Epithelial cell of esophagus (primary cell): ENCODE data around the gene MRPL30.
A peak's percentile ranks its signal among the peaks of the same experiment; 100 is the strongest.

ENCODE experiments used
- DNase-seq: peaks from one replicate; pipeline ENCODE4 v3.0.0; 2010; ENCODE audit warnings: low read depth
- H3K4me3 ChIP-seq: 2 replicates; pipeline ENCODE4 v1.5.1; 2011; ENCODE audit warnings: mild to moderate bottlenecking, low read length, control low read depth
- CTCF ChIP-seq: IDR thresholded peaks from 2 replicates; pipeline ENCODE4 v1.5.1; 2011; ENCODE audit warnings: low read depth, mild to moderate bottlenecking, low read length, control low read depth, inconsistent platforms; ENCODE audit not compliant: insufficient read depth; ENCODE audit errors: missing control alignments

Gene MRPL30

GRCh38 chr2:99150706-99151105 is 30.3 kb upstream of the MRPL30 start:
- no peak for DNase-seq

GRCh38 chr2:99152199-99152895 is 28.6 kb upstream of the MRPL30 start:
- no peak for TF ChIP-seq CTCF
- DNase-seq, result no peak
- no peak overlapping the region for H3K4me3 ChIP-seq

More at GRCh38 chr2:99150706-99151105, 30.3 kb upstream of the MRPL30 start:
- no peak for TF ChIP-seq CTCF
- H3K4me3 ChIP-seq, result no peak overlapping the region

GRCh38 chr2:99153921-99154604 is 26.9 kb upstream of the MRPL30 start:
- DNase-seq, result no peak
- H3K4me3 ChIP-seq, result peak overlapping the region; percentile 90
- no peak for TF ChIP-seq CTCF

DNA sequence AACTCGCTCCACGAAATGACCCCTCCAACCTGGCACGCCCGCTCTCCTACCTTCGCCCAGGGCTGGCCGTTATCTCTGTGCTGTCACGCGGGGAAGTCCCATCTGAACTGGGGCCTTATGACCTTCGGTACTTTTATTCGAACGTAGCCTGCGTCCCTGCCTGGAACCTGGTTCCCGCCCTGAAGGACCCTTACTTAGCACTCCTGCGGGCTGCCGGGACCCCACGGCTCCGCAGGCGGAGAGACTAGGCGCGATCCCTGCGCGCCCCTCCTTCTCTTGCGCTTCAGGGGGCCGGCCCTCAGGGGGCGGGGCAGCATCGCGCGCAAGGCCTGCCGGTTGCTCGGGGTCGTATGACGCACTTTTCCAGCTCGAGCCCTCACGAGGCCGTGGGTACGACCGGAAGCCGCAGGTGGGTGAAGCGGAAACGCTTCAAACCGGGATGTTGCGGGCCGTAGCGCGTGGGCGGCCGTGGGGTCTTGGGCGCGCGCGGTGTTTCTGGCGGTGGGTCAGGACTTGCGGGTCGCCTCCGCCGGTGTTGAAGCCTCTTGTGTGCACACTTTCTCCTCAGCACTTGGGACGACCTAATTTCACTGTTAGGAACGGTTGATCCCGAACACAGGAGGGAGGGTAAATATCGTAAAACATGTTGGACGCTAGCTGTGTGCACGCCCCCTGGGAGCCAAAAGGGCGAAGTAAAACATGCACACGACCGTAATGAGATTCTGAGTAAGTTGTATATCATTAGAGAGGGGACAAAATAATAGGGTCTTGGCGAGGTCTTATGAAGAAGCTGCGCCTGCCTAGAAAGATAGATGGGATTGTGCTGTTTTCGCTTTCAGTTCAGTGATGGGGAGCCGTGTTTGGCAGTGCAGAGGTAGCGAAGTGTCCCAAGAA is 26.1 kb upstream of the MRPL30 start, which contains the start of the genes LIPT1 and TSGA10:
TSS of gene LIPT1 (plus strand) at position 325 of the 894 bp plus-strand sequence. CDS start 6,991 bp downstream, outside the sequence.
TSS of gene TSGA10 (minus strand) at position 300 of the 894 bp plus-strand sequence. CDS start 45,503 bp downstream, outside the sequence.
- DNase-seq, result peak; percentile 90
- TF ChIP-seq CTCF, result peak; percentile 25

GRCh38 chr2:99156891-99157290 is 24.1 kb upstream of the MRPL30 start:
- TF ChIP-seq CTCF, result no peak
- no peak overlapping the region for H3K4me3 ChIP-seq
- no peak for DNase-seq

More for the DNA sequence above, 26.1 kb upstream of the MRPL30 start, which contains the start of the genes LIPT1 and TSGA10:
- peak within 1 kb of the TSS; percentile 90 for H3K4me3 ChIP-seq

DNA sequence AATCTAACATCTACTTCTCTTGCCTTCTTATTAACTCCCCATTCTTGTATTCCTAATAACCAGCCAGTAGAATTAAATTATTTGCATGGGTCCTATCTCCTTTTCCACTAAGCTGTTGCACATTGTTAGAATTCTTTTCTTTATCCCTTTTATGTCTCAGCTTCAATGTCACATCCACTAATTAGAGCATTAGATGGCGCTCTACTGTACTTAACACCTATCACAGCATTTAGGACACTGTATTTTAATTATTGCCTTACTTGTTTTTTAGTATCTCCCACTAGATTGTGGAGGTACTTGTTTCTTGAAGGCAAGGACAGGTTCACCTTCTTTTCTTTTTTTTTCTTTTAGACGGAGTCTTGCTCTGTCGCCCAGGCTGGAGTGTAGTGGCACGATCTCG is 22.4 kb upstream of the MRPL30 start:
- DNase-seq, result no peak
- no peak for TF ChIP-seq CTCF
- no peak overlapping the region for H3K4me3 ChIP-seq
